ENCODE results near the gene S100A12. TPM values are rescaled to one million over a fixed set of nuclear protein-coding genes. Genes with fewer than 3 reads are reported as not detected.
"Not testable (repeated sequence)": the region's sequence is repeated elsewhere in the genome, so short reads cannot be mapped to it uniquely, and the experiment has no call there.

The S100A12 gene
- total RNA-seq = not detected

DNA sequence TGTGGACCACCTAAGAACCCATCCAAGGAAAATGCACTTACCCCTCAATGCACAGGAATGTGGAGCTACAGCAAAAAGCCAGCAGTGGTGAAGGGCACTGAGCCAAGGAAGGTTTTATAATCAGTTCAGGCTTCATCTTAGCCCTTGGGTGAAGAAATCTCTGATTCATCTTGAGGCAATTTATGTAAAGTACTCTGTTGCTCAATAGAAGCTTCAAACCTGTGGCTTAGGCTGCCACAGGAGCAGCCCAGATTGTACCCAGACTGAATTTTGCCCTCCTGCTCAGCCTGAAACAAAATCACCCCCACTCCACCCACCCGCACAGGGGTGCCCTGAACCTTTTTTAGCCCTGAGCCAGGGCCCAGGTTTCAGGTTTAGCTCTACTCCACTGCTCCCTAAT is at the start of gene S100A12:
S100A12 (minus strand) TSS at position 111 of the 400 bp plus-strand sequence. CDS start 1,029 bp downstream, outside the sequence.
- H3K4me1 Mint-ChIP-seq (ENCODE audit: low read depth) = no peaks in the 10 kb centered on the region
- no peak within 1 kb of the TSS for H3K27ac Mint-ChIP-seq
- peaks cover 17% of the 10 kb centered on the region for H3K27me3 Mint-ChIP-seq (ENCODE audit: low read depth)
- no peak for ATAC-seq (replicated peaks in 1 of 2)
- H3K9me3 Mint-ChIP-seq = no peaks in the 10 kb centered on the region
- H3K4me3 Mint-ChIP-seq = no peak within 1 kb of the TSS
- no peaks in the 10 kb centered on the region for H3K36me3 Mint-ChIP-seq (ENCODE audit: insufficient read depth in 2 of 2)
- no peak for DNase-seq

DNA sequence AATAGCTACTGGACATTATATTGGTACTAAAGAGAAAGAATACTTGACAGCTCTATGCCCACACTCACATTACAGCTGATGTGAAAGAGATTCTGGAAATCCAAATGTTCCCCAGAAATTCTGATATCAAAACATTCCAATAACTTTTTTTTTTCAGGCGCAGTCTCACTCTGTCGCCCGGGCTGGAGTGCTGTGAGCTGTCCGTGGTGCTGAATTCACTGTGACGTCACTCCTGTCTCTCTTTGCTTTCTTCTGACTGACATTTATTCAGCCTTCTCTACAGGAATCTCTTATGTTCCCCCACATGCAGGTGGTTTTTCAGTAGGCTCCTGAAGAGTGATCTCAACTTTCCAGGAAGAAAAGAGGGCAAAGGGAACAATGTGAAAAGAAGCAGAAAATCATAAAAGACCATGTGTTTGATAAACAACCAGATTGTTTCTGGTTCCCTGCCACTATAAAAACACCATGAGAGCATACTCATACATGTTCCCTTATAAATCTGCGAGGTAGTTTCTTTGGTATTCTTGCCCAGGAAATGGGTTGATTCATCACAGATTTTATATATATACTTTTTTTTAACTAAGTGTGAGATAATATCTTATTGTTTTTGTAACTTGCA is 47.1 kb upstream of the S100A12 start:
- Mint-ChIP-seq H3K36me3 (ENCODE audit: insufficient read depth in 2 of 2) (no peaks in the 10 kb centered on the region), H3K27me3 (ENCODE audit: low read depth) (peaks cover 17% of the 10 kb centered on the region)

DNA sequence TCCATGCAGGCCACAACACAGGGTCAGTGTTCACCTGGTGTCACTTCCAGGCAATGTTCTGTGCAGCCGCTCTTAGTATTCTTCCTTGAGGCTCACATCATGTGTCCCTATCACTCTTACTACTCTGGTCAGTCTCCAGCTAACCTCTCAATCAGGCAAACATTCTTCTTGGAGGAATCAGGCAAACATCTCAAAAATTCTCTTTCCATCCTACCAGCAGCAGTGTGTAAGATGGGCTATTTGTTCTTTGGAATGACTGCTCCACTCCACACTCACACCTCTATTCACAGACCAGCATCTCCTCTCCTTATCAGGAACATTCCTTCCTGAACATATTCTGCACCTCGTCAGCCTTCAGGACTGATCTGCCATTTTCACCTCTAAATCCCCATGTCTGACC is 44.9 kb upstream of the S100A12 start:
- Mint-ChIP-seq H3K9me3 (peaks cover 0 to 2% of the 10 kb centered on the region in 2 donors), H3K4me3 (no peak overlapping the region), H3K36me3 (ENCODE audit: insufficient read depth in 2 of 2) (no peaks in the 10 kb centered on the region), H3K27me3 (ENCODE audit: low read depth) (peaks cover 18% of the 10 kb centered on the region), H3K27ac (no peak overlapping the region), H3K4me1 (ENCODE audit: low read depth) (no peaks in the 10 kb centered on the region)
- no peak for ATAC-seq (replicated peaks in 1 of 2)
- DNase-seq = no peak

More for the DNA sequence above, 47.1 kb upstream of the S100A12 start:
- H3K9me3 Mint-ChIP-seq = peaks cover 0 to 2% of the 10 kb centered on the region in 2 donors
- H3K4me1 Mint-ChIP-seq (ENCODE audit: low read depth) = no peaks in the 10 kb centered on the region
- H3K4me3 Mint-ChIP-seq = no peak overlapping the region
- no peak overlapping the region for H3K27ac Mint-ChIP-seq
- DNase-seq (peak; percentile 67 to 68), ATAC-seq (replicated peaks in 1 of 2) (no peak)

DNA sequence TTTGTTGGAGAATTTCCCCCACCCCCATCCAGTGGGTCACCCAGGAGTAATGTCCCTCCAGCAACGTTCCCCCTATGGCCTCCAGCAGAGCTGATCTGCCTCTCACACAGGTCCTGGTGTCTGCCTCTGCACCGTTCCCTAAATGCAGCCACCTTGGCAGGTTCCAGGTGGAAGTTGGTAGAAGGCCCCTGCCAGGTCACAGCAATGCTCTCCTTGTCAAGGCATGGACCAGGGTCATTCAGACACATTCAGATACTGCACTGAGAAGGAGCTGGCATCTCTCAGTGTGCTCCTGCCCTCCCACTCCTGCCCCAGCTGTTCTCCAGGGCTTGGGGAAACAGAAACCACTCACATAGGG is 44.0 kb upstream of the S100A12 start:
- H3K36me3 Mint-ChIP-seq (ENCODE audit: insufficient read depth in 2 of 2); DNase-seq; H3K27ac Mint-ChIP-seq; ATAC-seq (replicated peaks in 1 of 2); H3K9me3 Mint-ChIP-seq; H3K4me3 Mint-ChIP-seq; H3K4me1 Mint-ChIP-seq (ENCODE audit: low read depth): not testable (repeated sequence)
- H3K27me3 Mint-ChIP-seq (ENCODE audit: low read depth) = peaks cover 18% of the 10 kb centered on the region

DNA sequence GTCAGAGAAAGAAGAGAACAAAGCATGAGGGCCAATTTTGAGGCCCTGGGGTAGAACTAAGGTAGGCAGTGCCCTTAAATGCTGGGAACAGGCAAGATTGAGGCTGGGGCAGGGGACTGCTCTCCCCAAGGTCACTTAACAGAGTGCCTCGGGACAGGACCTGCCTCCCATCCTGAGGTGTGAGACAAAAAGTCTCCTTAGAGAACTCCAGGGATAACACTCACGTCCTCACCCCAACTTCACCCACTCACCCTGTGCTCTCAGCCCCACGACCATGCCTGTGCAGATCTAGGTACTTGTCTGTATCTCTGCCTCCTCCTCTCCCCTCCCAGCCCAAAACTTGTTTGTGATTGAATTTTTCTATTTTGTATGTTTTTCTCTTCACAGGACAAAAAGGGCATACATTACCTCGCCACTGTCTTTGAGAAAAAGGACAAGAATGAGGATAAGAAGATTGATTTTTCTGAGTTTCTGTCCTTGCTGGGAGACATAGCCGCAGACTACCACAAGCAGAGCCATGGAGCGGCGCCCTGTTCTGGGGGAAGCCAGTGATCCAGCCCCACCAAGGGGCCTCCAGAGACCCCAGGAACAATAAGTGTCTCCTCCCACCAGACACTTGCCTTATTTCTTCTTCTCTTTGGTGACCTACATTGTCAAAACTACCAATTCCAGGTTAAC is 43.5 kb upstream of the S100A12 start:
- H3K27ac Mint-ChIP-seq; H3K9me3 Mint-ChIP-seq; ATAC-seq (replicated peaks in 1 of 2); H3K36me3 Mint-ChIP-seq (ENCODE audit: insufficient read depth in 2 of 2); H3K4me3 Mint-ChIP-seq; H3K4me1 Mint-ChIP-seq (ENCODE audit: low read depth); DNase-seq: not testable (repeated sequence)
- peaks cover 18% of the 10 kb centered on the region for H3K27me3 Mint-ChIP-seq (ENCODE audit: low read depth)

DNA sequence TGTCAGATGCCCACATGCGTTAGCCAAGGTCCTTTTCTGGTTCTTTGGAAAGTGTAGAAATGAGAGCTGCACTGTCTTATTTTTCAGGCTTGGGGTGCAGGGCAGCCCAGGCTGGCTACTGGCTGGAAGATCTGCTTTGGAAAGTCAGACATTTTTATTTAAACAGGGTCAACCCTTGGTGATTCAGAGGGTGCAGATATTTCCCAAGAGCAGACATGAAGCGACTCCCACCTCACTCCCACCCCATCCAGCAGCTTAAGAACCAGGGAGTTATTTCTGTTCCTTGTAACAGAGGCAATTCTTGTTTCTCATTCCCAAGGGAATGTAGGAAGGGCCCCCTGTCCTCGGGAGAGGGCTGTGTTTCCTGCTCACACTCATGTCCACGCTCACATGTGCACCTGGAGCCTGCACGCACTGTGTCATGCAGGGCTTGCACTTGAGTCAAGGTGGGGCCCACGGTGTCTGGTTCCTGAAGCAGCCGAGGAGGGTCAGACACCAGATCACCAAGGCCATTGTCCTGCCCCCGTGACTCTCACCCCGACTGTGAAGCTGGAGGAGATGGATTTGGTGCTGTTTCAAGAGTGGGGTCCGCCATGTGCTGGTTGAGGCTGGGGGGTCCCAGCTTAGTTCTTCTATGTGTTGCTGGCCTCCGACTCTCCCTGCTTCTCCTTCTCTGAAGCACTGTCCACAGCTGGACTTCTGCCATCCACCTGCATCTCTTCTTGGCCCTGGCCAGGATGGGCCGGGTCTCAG is 41.9 kb upstream of the S100A12 start:
- Mint-ChIP-seq H3K27ac (no peak overlapping the region), H3K9me3 (no peaks in the 10 kb centered on the region), H3K4me3 (no peak overlapping the region), H3K36me3 (ENCODE audit: insufficient read depth in 2 of 2) (no peaks in the 10 kb centered on the region), H3K27me3 (ENCODE audit: low read depth) (peaks cover 18% of the 10 kb centered on the region), H3K4me1 (ENCODE audit: low read depth) (no peaks in the 10 kb centered on the region)
- DNase-seq (no peak), ATAC-seq (replicated peaks in 1 of 2) (no peak)

DNA sequence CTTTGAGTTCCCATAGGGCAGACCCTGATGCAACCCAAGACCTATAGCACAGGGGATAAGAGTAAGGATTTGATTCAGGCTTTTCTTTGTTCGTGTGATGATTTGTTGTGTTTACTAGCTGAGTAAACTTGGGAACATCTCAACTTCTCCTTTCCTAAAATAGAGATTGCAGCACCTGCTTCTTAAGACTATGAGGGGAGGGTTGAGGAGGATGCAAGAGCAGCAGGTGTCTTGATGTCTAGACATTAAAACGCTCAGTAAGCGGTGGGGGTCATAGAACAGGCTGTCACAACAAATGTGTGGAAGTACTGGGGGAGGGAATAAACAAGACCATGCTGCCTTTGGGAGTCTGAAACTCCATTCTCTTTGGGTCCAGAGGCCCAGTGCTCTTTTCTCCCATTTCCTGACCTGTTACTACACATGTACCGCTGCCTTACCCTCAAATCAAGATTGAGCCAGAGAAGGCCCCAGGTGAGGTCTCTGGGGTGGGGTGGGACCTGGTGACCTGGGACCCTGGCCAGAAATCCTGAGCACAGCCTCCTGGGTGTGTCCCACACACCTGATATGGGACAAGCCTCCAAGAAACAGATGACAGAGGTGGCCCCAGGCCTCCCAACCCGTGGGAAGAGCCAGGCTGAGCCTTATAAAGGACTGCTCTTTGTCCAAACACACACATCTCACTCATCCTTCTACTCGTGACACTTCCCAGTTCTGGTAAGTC is 40.6 kb upstream of the S100A12 start, which contains the start of gene S100A7A:
S100A7A (plus strand) TSS at position 671 of the 721 bp plus-strand sequence. CDS start 1,563 bp downstream, outside the sequence.
- no peak for DNase-seq

DNA sequence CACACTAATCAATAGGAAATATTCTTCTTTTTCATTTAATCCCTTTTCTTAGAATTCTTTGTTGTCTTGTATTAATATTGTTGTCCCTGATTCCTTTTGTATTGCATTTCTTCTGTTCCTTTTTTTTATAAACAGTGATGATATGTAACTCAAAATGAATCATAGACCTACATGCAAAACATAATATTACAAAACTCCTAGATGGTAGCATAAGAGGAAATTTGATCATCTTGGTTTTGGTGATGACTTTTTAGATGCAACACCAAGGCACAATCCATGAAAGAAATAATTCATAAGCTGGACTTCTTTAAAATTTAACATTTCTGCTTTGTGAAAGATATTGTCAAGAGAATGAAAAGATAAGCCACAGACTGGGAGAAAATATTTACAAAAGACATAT is 38.5 kb upstream of the S100A12 start:
- not testable (repeated sequence) for H3K9me3 Mint-ChIP-seq; ATAC-seq (replicated peaks in 1 of 2); H3K27ac Mint-ChIP-seq; H3K36me3 Mint-ChIP-seq (ENCODE audit: insufficient read depth in 2 of 2); H3K4me1 Mint-ChIP-seq (ENCODE audit: low read depth); H3K4me3 Mint-ChIP-seq; DNase-seq
- H3K27me3 Mint-ChIP-seq (ENCODE audit: low read depth) = peaks cover 29% of the 10 kb centered on the region

More for the DNA sequence above, 40.6 kb upstream of the S100A12 start, which contains the start of gene S100A7A:
- Mint-ChIP-seq H3K27ac (no peak within 1 kb of the TSS), H3K36me3 (ENCODE audit: insufficient read depth in 2 of 2) (no peaks in the 10 kb centered on the region), H3K27me3 (ENCODE audit: low read depth) (peaks cover 23% of the 10 kb centered on the region), H3K4me3 (no peak within 1 kb of the TSS), H3K9me3 (peaks cover 0 to 1% of the 10 kb centered on the region in 2 donors), H3K4me1 (ENCODE audit: low read depth) (no peaks in the 10 kb centered on the region)
- ATAC-seq (replicated peaks in 1 of 2) = no peak

DNA sequence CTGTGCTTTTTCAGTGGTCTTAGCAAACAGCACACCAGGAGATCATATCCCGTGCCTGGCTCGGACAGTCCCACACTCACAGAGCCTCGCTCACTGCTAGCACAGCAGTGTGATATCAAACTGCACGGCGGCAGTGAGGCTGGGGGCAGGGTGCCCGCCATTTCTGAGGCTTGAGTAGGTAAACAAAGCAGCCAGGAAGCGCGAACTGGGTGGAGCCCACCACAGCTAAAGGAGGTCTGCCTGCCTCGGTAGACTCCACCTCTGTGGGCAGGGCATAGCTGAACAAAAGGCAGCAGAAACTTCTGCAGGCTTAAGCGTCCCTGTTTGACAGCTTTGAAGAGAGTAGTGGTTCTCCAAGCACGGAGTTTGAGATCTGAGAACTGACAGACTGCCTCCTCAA is 31.9 kb upstream of the S100A12 start:
- H3K27ac Mint-ChIP-seq; H3K4me1 Mint-ChIP-seq (ENCODE audit: low read depth); H3K36me3 Mint-ChIP-seq (ENCODE audit: insufficient read depth in 2 of 2); H3K4me3 Mint-ChIP-seq; ATAC-seq (replicated peaks in 1 of 2); DNase-seq; H3K9me3 Mint-ChIP-seq: not testable (repeated sequence)
- peaks cover 25% of the 10 kb centered on the region for H3K27me3 Mint-ChIP-seq (ENCODE audit: low read depth)

DNA sequence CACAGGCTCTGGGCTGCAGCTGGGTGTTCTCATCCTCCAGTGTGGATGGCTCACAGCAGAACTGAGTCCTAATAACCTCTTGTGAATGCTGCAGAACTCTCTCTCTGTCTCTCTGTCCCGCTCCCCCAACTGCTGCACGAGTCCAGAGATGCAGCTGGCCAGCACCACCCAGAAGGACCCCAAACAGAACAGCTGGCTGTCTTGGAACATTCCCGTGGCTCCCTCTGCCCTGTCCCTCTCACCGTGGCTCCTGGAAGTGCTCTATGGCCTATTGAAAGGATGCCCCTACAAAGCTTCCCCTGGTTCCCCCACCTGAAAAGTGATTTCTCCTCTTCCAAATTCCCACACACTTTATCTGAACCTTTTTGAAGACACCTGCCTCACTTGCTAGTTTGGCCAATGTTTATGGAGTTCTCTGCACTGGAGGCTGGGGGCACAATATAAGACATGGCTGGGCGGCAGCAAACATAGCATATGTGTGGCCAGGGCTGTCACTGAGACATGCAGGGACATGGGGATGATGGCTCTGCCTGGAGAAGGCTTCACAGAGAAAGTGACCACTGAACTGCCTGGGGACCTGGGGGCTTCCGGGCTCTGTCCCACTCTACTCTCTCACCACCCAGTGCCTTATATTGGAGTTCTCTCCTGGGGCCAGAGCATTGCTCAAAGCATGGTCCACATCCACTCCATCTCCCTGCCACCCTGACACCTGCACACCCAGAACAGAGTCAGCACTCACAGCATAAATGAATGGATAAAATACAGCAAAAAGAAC is 30.6 kb upstream of the S100A12 start:
- H3K4me3 Mint-ChIP-seq = not testable (repeated sequence)

DNA sequence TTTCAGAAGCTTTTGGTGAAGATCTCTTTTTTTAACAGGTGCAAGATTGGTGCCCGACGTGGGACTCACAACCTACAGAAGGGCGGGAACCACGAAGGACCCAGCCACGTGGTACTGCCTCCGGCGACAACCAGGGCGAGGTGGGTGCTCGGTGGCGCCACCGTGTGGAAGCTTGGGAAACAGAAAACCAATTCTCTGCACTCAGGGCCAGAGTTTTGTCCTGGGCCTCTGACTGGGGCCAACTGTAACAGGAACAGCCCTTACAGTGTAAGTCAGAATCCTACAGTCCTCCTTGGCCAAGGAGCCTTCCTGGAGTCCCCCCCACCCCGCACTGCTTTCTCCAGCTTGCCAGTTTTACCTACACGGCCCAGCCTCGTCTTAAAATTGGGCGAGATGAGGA is 29.3 kb upstream of the S100A12 start:
- H3K27me3 Mint-ChIP-seq (ENCODE audit: low read depth) = peaks cover 10% of the 10 kb centered on the region
- peaks cover 2 to 5% of the 10 kb centered on the region in 2 donors for H3K9me3 Mint-ChIP-seq
- peaks cover 0 to 2% of the 10 kb centered on the region in 2 donors for H3K36me3 Mint-ChIP-seq (ENCODE audit: insufficient read depth in 2 of 2)
- peak; percentile 43 to 68 for DNase-seq
- peaks cover 7% of the 10 kb centered on the region for H3K4me1 Mint-ChIP-seq (ENCODE audit: low read depth)
- ATAC-seq (replicated peaks in 1 of 2) = peak; percentile 41 to 42
- H3K27ac Mint-ChIP-seq = no peak overlapping the region
- H3K4me3 Mint-ChIP-seq = no peak overlapping the region

More for the DNA sequence above, 30.6 kb upstream of the S100A12 start:
- not testable (repeated sequence) for H3K27ac Mint-ChIP-seq; DNase-seq; H3K4me1 Mint-ChIP-seq (ENCODE audit: low read depth); H3K36me3 Mint-ChIP-seq (ENCODE audit: insufficient read depth in 2 of 2); ATAC-seq (replicated peaks in 1 of 2); H3K9me3 Mint-ChIP-seq
- H3K27me3 Mint-ChIP-seq (ENCODE audit: low read depth) = peaks cover 16% of the 10 kb centered on the region

DNA sequence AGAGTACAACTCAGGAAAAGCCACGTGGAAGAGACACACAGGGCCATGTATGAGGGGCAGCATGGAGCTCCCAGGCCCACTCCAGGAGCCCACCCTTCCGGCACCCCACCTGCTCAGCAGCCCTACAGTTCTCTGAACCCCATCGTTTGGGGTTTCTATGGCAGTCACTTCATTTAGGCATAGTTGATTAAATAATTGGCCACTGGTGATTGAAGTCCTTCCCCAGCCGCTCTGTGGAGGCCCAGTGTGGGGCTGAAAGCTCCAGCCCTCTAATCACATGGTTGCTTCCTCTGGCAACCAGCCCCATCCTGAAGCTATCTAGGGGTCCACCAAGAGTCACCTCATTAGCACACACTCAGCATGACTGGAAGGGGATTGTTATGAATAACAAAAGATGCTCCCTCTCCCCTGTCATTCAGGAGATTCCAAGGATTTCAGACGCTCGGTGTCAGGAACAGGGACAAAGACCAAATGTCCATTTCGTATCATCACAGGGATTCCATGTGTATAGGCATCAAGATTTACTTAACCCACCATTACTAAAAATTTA is 28.7 kb upstream of the S100A12 start:
- no peak for ATAC-seq (replicated peaks in 1 of 2)
- no peaks in the 10 kb centered on the region for H3K36me3 Mint-ChIP-seq (ENCODE audit: insufficient read depth in 2 of 2)
- H3K27me3 Mint-ChIP-seq (ENCODE audit: low read depth) = peaks cover 4% of the 10 kb centered on the region
- H3K4me3 Mint-ChIP-seq = no peak overlapping the region
- DNase-seq = no peak
- H3K27ac Mint-ChIP-seq = no peak overlapping the region
- peaks cover 7% of the 10 kb centered on the region for H3K4me1 Mint-ChIP-seq (ENCODE audit: low read depth)
- peaks cover 1 to 2% of the 10 kb centered on the region in 2 donors for H3K9me3 Mint-ChIP-seq
